SK-N-SH treated with all-trans-retinoic acid at 6 μM for 48 hours (cell line): ENCODE results near the gene SLC34A1.
"Not testable (repeated sequence)": the region's sequence is repeated elsewhere in the genome, so short reads cannot be mapped to it uniquely, and the experiment has no call there.

ENCODE experiments used
- ATAC-seq: fragments of 200-7000 bp; cut with Tn5 transposase; 3 replicates; pipeline ENCODE4 v1.9.1; 2020; ENCODE audit warnings: mild to moderate bottlenecking, moderate library complexity
- ARNTL ChIP-seq: fragments of 450-650 bp; formaldehyde crosslinking; IDR thresholded peaks from 2 replicates; pipeline ENCODE4 v1.5.0; 2020; ENCODE audit warnings: low read depth, mild to moderate bottlenecking, moderate library complexity, borderline replicate concordance
- BACH2 ChIP-seq: fragments of 250-450 bp; sonication (Bioruptor Pico); IDR thresholded peaks from 2 replicates; pipeline ENCODE4 v1.9.0; 2021; ENCODE audit warnings: mild to moderate bottlenecking, borderline replicate concordance
- CREB5 ChIP-seq: fragments of 250-450 bp; sonication (Bioruptor Pico); IDR thresholded peaks from 2 replicates; pipeline ENCODE4 v1.5.1; 2020; ENCODE audit warnings: low read depth, mild to moderate bottlenecking, moderate library complexity
- CSDC2 ChIP-seq: fragments of 250-450 bp; sonication (Bioruptor Pico); IDR thresholded peaks from 2 replicates; pipeline ENCODE4 v1.5.0; 2020; ENCODE audit warnings: mild to moderate bottlenecking, moderate library complexity
- CSRNP3 ChIP-seq: fragments of 250-450 bp; sonication (Bioruptor Pico); IDR thresholded peaks from 2 replicates; pipeline ENCODE4 v1.5.1; 2021; ENCODE audit warnings: mild to moderate bottlenecking, moderate library complexity
- ESRRG ChIP-seq: fragments of 250-450 bp; sonication (Bioruptor Pico); IDR thresholded peaks from 2 replicates; pipeline ENCODE4 v1.6.1; 2021; ENCODE audit warnings: mild to moderate bottlenecking
- GLIS3 ChIP-seq: fragments of 250-450 bp; sonication (Bioruptor Pico); IDR thresholded peaks from 2 replicates; pipeline ENCODE4 v1.5.0; 2020; ENCODE audit warnings: mild to moderate bottlenecking, moderate library complexity
- ISL1 ChIP-seq: fragments of 250-450 bp; sonication (Bioruptor Pico); IDR thresholded peaks from 2 replicates; pipeline ENCODE4 v2.1.2; 2022; ENCODE audit warnings: mild to moderate bottlenecking, moderate library complexity
- OSR1 ChIP-seq: fragments of 250-450 bp; sonication (Bioruptor Pico); IDR thresholded peaks from 2 replicates; pipeline ENCODE4 v1.8.0; 2022; ENCODE audit warnings: moderate library complexity, mild to moderate bottlenecking, inconsistent platforms
- PATZ1 ChIP-seq: fragments of 250-450 bp; sonication (Bioruptor Pico); IDR thresholded peaks from 2 replicates; pipeline ENCODE4 v1.8.0; 2020; ENCODE audit warnings: mild to moderate bottlenecking, moderate library complexity, borderline replicate concordance
- PPARA ChIP-seq: fragments of 250-450 bp; sonication (Bioruptor Pico); IDR thresholded peaks from 2 replicates; pipeline ENCODE4 v1.5.0; 2020; ENCODE audit warnings: mild to moderate bottlenecking, borderline replicate concordance
- SNAI2 ChIP-seq: fragments of 250-450 bp; sonication (Bioruptor Pico); IDR thresholded peaks from 2 replicates; pipeline ENCODE4 v1.5.0; 2020; ENCODE audit warnings: mild to moderate bottlenecking, moderate library complexity
- TCF4 ChIP-seq: fragments of 250-450 bp; sonication (Bioruptor Pico); IDR thresholded peaks from 2 replicates; pipeline ENCODE4 v1.8.0; 2021; ENCODE audit warnings: mild to moderate bottlenecking, moderate library complexity, borderline replicate concordance
- TOX ChIP-seq: fragments of 250-450 bp; sonication (Bioruptor Pico); IDR thresholded peaks from 2 replicates; pipeline ENCODE4 v1.8.0; 2021; ENCODE audit warnings: mild to moderate bottlenecking, moderate library complexity, borderline replicate concordance
- TSHZ2 ChIP-seq: fragments of 250-450 bp; sonication (Bioruptor Pico); IDR thresholded peaks from 2 replicates; pipeline ENCODE4 v1.5.0; 2020; ENCODE audit warnings: mild to moderate bottlenecking, moderate library complexity
- ZC3H10 ChIP-seq: fragments of 250-450 bp; sonication (Bioruptor Pico); IDR thresholded peaks from 2 replicates; pipeline ENCODE4 v1.5.1; 2021; ENCODE audit warnings: mild to moderate bottlenecking, moderate library complexity
- ZFP3 ChIP-seq: fragments of 250-450 bp; sonication (Bioruptor Pico); IDR thresholded peaks from 2 replicates; pipeline ENCODE4 v1.5.0; 2020; ENCODE audit warnings: mild to moderate bottlenecking, moderate library complexity
- ZFP30 ChIP-seq: fragments of 450-650 bp; formaldehyde crosslinking; IDR thresholded peaks from 2 replicates; pipeline ENCODE4 v1.5.0; 2022; ENCODE audit warnings: mild to moderate bottlenecking, moderate library complexity
- ZNF565 ChIP-seq: fragments of 450-650 bp; formaldehyde crosslinking; conservative IDR thresholded peaks from 2 replicates; pipeline ENCODE4 v1.5.0; 2020; ENCODE audit warnings: low read depth, mild to moderate bottlenecking, moderate library complexity
- ZNF70 ChIP-seq: fragments of 450-650 bp; formaldehyde crosslinking; IDR thresholded peaks from 2 replicates; pipeline ENCODE4 v1.5.0; 2020; ENCODE audit warnings: mild to moderate bottlenecking, moderate library complexity
- ZNF8 ChIP-seq: fragments of 450-650 bp; formaldehyde crosslinking; IDR thresholded peaks from 2 replicates; pipeline ENCODE4 v1.5.0; 2020; ENCODE audit warnings: mild to moderate bottlenecking, moderate library complexity

Gene SLC34A1

GRCh38 chr5:177359451-177359851 is 24.8 kb upstream of the SLC34A1 start:
- TF ChIP-seq TCF4 (CRISPR knock-in tag) (no peak), PATZ1 (CRISPR knock-in tag) (no peak), CSDC2 (CRISPR knock-in tag) (no peak), ZNF565 (CRISPR knock-in tag) (no peak), GLIS3 (CRISPR knock-in tag) (no peak), ARNTL (no peak), ZNF70 (CRISPR knock-in tag) (no peak), ZFP30 (CRISPR knock-in tag) (no peak), CSRNP3 (CRISPR knock-in tag) (no peak), CREB5 (CRISPR knock-in tag) (no peak), OSR1 (CRISPR knock-in tag) (no peak), ZFP3 (no peak)
- no peak for ATAC-seq

- TF ChIP-seq TOX, result no peak
- no peak for TF ChIP-seq ZNF565 (CRISPR knock-in tag)
- no peak for TF ChIP-seq ESRRG
- TF ChIP-seq PPARA (CRISPR knock-in tag), result no peak
- TF ChIP-seq SNAI2 (CRISPR knock-in tag), result no peak
- TF ChIP-seq TSHZ2 (CRISPR knock-in tag), result no peak
- TF ChIP-seq BACH2 (CRISPR knock-in tag), result no peak
- no peak for TF ChIP-seq ZC3H10 (CRISPR knock-in tag)
- no peak for TF ChIP-seq PATZ1 (CRISPR knock-in tag)
- TF ChIP-seq ZNF8 (CRISPR knock-in tag), result no peak
- TF ChIP-seq ZNF70 (CRISPR knock-in tag), result no peak
- TF ChIP-seq CREB5 (CRISPR knock-in tag), result no peak
- TF ChIP-seq ISL1 (CRISPR knock-in tag), result no peak
- TF ChIP-seq OSR1 (CRISPR knock-in tag), result no peak
- no peak for TF ChIP-seq CSDC2 (CRISPR knock-in tag)
- no peak for TF ChIP-seq TCF4 (CRISPR knock-in tag)
- no peak for ATAC-seq
Measured at GRCh38 chr5:177359860-177360259, 24.4 kb upstream of the SLC34A1 start.

- ATAC-seq, result not testable (repeated sequence)
Measured at GRCh38 chr5:177360740-177361139, 23.5 kb upstream of the SLC34A1 start.
